ENCODE data around the gene EIF3K.

GRCh38 chr19:38654628-38655055, 35.7 kb downstream of the EIF3K start:
- TF ChIP-seq POLR2AphosphoS5 (IDR thresholded peaks at IDR 0.05; ENCODE audit: low read depth, low read length) (no peak), TAF1 (IDR thresholded peaks at IDR 0.05; ENCODE audit: borderline replicate concordance, insufficient read depth, low read length) (no peak), REST (IDR thresholded peaks at IDR 0.05; ENCODE audit: insufficient read depth in 1 of 2, low read depth in 2 of 2, low read length in 2 of 2) (no peak), SIN3A (IDR thresholded peaks at IDR 0.05; ENCODE audit: borderline replicate concordance, insufficient read depth, low read length) (no peak), FOXP2 (optimal IDR thresholded peaks at IDR 0.05; ENCODE audit: borderline replicate concordance, extremely low read depth, extremely low read length, insufficient read depth) (no peak)
